ENCODE data around the gene ZEB2.

Gene ZEB2

GRCh38 chr2:144548532-144549191, 28.7 kb upstream of the ZEB2 start:
- no peak overlapping the region for H3K4me3 ChIP-seq (replicated peaks; ENCODE audit: low read depth, low read length)
- no peaks in the 10 kb centered on the region for H3K36me3 ChIP-seq (ENCODE audit: control insufficient read depth, insufficient read depth, low read length)
- no peak for TF ChIP-seq CTCF (IDR thresholded peaks at IDR 0.05; ENCODE audit: insufficient read depth, low read length, poor library complexity, severe bottlenecking)
- no peak for DNase-seq (ENCODE audit: extremely low read depth, insufficient read length)
- no peaks in the 10 kb centered on the region; the same call in 1 of the 2 replicates for H3K27me3 ChIP-seq (replicated peaks; ENCODE audit: control insufficient read depth, insufficient read depth, low read length)

- no peak for DNase-seq (ENCODE audit: extremely low read depth, insufficient read length)
- Histone ChIP-seq H3K36me3 (ENCODE audit: control insufficient read depth, insufficient read depth, low read length) (no peaks in the 10 kb centered on the region), H3K4me3 (replicated peaks; ENCODE audit: low read depth, low read length) (no peak overlapping the region), H3K27me3 (replicated peaks; ENCODE audit: control insufficient read depth, insufficient read depth, low read length) (no peaks in the 10 kb centered on the region; the same call in 1 of the 2 replicates)
- TF ChIP-seq CTCF (IDR thresholded peaks at IDR 0.05; ENCODE audit: insufficient read depth, low read length, poor library complexity, severe bottlenecking) = no peak
Observed at GRCh38 chr2:144548088-144548487, 28.2 kb upstream of the ZEB2 start.

GRCh38 chr2:144547494-144547893, 27.6 kb upstream of the ZEB2 start:
- no peak for DNase-seq (ENCODE audit: extremely low read depth, insufficient read length)
- TF ChIP-seq CTCF (IDR thresholded peaks at IDR 0.05; ENCODE audit: insufficient read depth, low read length, poor library complexity, severe bottlenecking) = no peak
- Histone ChIP-seq H3K27me3 (replicated peaks; ENCODE audit: control insufficient read depth, insufficient read depth, low read length) (no peaks in the 10 kb centered on the region; the same call in 1 of the 2 replicates), H3K36me3 (ENCODE audit: control insufficient read depth, insufficient read depth, low read length) (no peaks in the 10 kb centered on the region), H3K4me3 (replicated peaks; ENCODE audit: low read depth, low read length) (no peak overlapping the region)

GRCh38 chr2:144546933-144547332, 27.0 kb upstream of the ZEB2 start:
- H3K4me3 ChIP-seq (replicated peaks; ENCODE audit: low read depth, low read length) = no peak overlapping the region
- TF ChIP-seq CTCF (IDR thresholded peaks at IDR 0.05; ENCODE audit: insufficient read depth, low read length, poor library complexity, severe bottlenecking) = no peak
- H3K27me3 ChIP-seq (replicated peaks; ENCODE audit: control insufficient read depth, insufficient read depth, low read length) = no peaks in the 10 kb centered on the region; the same call in 1 of the 2 replicates
- no peaks in the 10 kb centered on the region for H3K36me3 ChIP-seq (ENCODE audit: control insufficient read depth, insufficient read depth, low read length)
- no peak for DNase-seq (ENCODE audit: extremely low read depth, insufficient read length)

GRCh38 chr2:144545787-144546186, 25.9 kb upstream of the ZEB2 start:
- no peaks in the 10 kb centered on the region; the same call in 1 of the 2 replicates for H3K27me3 ChIP-seq (replicated peaks; ENCODE audit: control insufficient read depth, insufficient read depth, low read length)
- TF ChIP-seq CTCF (IDR thresholded peaks at IDR 0.05; ENCODE audit: insufficient read depth, low read length, poor library complexity, severe bottlenecking) = no peak
- H3K36me3 ChIP-seq (ENCODE audit: control insufficient read depth, insufficient read depth, low read length) = no peaks in the 10 kb centered on the region
- H3K4me3 ChIP-seq (replicated peaks; ENCODE audit: low read depth, low read length) = no peak overlapping the region
- DNase-seq (ENCODE audit: extremely low read depth, insufficient read length) = no peak
